GM18498 (cell line): ENCODE data around the gene TBXAS1.
A peak's percentile ranks its signal among the peaks of the same experiment; 100 is the strongest.

Experiments
- ATAC-seq: cut with Tn5 transposase; IDR thresholded peaks from one replicate; pipeline ENCODE4 v1.9.1; 2021; ENCODE audit warnings: mild to moderate bottlenecking, moderate library complexity; ENCODE audit not compliant: unreplicated experiment

Gene TBXAS1

GRCh38 chr7:139829025-139829774 is at the start of gene TBXAS1:
Gene TBXAS1 (plus strand): TSS chr7:139829264. CDS start chr7:139829391, 127 bp downstream.
- no peak for ATAC-seq

DNA sequence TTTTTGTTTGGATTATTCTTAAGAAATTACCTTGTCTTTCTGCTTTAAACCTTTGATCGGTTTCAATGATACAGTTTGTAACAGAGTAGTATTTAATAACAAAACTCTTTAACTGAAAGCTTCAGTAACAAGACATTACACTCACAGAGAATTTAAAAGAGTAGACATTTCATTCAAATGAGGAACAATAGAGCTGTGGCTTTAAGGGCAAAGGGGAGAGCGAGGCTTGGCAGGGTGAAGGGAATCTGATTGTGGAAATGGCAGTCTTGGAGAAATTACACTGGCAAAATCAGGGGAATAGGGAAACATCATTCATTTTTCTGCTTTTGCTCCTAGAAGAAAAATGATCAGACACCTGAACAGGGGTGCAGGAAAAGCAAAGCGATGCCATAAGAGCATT is 46.1 kb upstream of the TBXAS1 start:
- ATAC-seq, result no peak

- no peak for ATAC-seq
Observed at GRCh38 chr7:139783647-139784385, 45.2 kb upstream of the TBXAS1 start.

GRCh38 chr7:139784648-139785047 is 44.4 kb upstream of the TBXAS1 start:
- ATAC-seq, result no peak

GRCh38 chr7:139791316-139791715 is 37.7 kb upstream of the TBXAS1 start:
- ATAC-seq, result no peak

GRCh38 chr7:139797607-139798006 is 31.5 kb upstream of the TBXAS1 start:
- ATAC-seq, result no peak

GRCh38 chr7:139798221-139798620 is 30.8 kb upstream of the TBXAS1 start:
- peak; percentile 48 for ATAC-seq

- ATAC-seq, result no peak
Observed at GRCh38 chr7:139798892-139799291, 30.2 kb upstream of the TBXAS1 start.

- no peak for ATAC-seq
Observed at GRCh38 chr7:139799586-139799985, 29.5 kb upstream of the TBXAS1 start.

DNA sequence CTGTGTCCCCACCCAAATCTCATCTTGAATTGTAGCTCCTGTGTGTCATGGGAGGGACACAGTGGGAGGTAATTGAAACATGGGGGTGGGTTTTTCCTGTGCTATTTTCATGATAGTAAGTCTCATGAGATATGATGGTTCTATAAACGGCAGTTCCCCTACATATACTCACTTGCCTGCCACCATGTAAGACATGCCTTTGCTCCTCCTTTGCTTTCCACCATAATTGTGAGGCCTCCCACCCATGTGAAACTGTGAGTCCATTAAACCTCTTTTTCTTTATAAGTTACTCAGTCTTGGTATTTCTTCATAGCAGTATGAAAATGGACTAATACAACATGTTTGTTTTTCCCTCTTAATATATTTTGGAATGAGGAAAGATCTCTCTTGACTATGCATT is 24.5 kb upstream of the TBXAS1 start:
- no peak for ATAC-seq

- no peak for ATAC-seq
Observed at GRCh38 chr7:139807009-139807408, 22.1 kb upstream of the TBXAS1 start.

DNA sequence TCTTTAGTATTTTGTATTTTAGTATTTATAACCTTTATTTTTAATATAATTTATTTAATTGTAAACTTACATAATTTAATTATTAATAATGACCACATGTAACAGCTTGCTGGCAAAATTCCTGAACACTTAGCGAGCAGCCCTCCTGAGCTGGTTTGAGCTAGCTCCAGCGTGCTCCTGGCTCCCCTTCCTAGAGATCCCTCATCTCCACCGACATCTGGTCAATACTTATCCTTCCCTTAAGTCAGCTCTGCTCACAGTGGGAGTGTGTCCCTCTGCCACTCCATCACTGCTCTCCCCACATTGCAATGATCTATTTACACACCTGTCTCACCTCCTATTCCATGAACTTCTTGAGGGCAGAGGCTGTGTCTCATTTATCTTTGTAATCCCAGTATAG is 20.6 kb upstream of the TBXAS1 start:
- no peak for ATAC-seq

DNA sequence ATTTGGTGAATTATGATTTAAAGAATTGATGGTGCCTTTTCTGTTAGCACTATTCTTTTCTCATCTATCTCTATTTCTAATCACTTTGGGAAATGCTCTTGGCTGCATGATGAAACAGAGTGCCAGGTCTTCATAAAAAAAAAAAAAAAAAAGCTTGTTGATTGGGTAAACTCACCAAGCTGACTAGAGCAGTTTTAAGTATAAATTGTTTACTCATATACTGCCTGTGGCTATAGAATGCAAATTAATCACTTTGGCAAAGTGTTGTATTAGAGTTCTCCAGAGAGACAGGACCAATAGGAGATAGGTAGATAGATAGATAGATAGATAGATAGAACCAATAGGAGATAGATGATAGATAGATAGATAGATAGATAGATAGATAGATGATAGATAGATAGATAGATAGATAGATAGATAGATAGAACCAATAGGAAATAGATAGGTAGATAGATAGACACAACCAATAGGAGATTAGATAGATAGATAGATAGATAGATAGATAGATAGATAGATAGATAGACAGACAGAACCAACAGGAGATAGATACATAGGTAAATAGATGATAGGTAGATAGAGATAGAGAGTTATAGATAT is 20.1 kb upstream of the TBXAS1 start:
- no peak for ATAC-seq

- no peak for ATAC-seq
Observed at GRCh38 chr7:139811066-139811465, 18.0 kb upstream of the TBXAS1 start.

- no peak for ATAC-seq
Observed at GRCh38 chr7:139813151-139813550, 15.9 kb upstream of the TBXAS1 start.

DNA sequence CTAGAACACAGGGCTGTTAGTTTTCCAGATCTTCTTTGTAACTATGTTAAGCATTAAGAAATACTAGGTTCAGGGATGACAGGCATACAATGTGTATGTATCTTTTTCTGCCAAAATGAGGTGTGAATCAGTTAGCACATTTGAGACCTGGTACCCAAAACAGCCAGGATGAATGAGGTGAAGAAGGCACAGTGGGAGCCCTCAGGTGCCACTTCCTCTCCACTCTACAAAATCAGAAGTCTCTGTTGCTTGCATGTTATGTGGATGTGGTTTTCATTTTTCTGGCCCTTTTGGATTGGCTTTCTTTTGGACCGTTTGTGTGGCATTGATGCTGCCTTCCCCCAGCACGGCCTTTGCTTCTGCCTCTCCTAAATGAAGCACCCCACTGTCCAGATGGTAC is 15.4 kb upstream of the TBXAS1 start:
- ATAC-seq, result no peak

GRCh38 chr7:139817249-139817648 is 11.8 kb upstream of the TBXAS1 start:
- no peak for ATAC-seq

- no peak for ATAC-seq
Observed at GRCh38 chr7:139820089-139820488, 9.0 kb upstream of the TBXAS1 start.

GRCh38 chr7:139821349-139822105 is 7.5 kb upstream of the TBXAS1 start:
- no peak for ATAC-seq

DNA sequence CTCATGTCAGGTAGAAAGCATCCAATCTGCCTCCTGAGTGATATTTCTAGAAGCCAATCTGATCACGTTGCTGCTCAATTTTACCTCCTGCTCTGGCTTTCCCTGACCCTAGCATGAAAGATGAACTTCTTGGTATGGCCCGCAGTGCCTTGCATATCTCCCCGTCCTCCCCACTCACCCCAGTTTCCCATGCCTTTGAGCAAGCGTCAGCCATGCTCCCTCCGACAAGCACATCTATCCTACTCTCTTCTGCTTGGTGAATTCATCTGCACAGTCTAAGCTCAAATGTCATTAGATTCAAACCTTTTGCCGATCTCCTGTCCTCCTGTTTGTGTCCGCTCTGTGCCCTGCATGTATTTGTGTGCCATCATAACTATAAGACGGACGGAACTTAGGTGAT is 6.2 kb upstream of the TBXAS1 start:
- ATAC-seq, result no peak

DNA sequence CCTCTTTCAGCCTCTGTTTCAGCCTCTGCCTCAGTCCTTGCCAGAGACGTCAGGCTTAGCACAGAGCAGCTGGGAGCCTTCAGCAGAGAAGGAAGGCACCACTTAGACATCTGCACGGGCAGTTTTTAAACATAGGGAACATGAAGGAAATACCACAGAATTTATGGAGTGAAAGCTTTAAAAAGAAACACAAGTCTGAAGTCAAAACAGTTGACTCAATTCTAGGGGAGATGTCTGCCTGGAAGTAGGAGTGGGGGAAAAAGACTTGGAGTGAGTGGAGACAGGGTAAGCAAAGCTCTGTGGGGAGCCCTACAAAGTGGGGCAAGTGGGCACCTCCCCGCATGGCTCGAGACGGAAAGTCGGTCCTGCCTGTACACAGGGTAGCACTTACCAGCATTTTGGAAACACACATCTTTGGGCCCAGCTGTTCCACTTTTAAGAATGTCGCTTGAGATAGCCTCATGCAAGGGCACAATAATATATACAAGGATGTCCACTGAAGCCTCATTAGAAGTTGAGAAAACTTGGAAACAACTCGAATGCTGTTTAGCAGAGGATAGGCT is 5.0 kb upstream of the TBXAS1 start:
- ATAC-seq, result no peak
